SK-N-SH treated with all-trans-retinoic acid at 6 μM for 48 hours (cell line): ENCODE measurements around the gene KIF3B.

ENCODE experiments used
- ATAC-seq: fragments of 200-7000 bp; cut with Tn5 transposase; 3 replicates; pipeline ENCODE4 v1.9.1; 2020; ENCODE audit warnings: mild to moderate bottlenecking, moderate library complexity
- ESRRG ChIP-seq: fragments of 250-450 bp; sonication (Bioruptor Pico); IDR thresholded peaks from 2 replicates; pipeline ENCODE4 v1.6.1; 2021; ENCODE audit warnings: mild to moderate bottlenecking
- GLIS3 ChIP-seq: fragments of 250-450 bp; sonication (Bioruptor Pico); IDR thresholded peaks from 2 replicates; pipeline ENCODE4 v1.5.0; 2020; ENCODE audit warnings: mild to moderate bottlenecking, moderate library complexity
- ISL1 ChIP-seq: fragments of 250-450 bp; sonication (Bioruptor Pico); IDR thresholded peaks from 2 replicates; pipeline ENCODE4 v2.1.2; 2022; ENCODE audit warnings: mild to moderate bottlenecking, moderate library complexity
- OSR1 ChIP-seq: fragments of 250-450 bp; sonication (Bioruptor Pico); IDR thresholded peaks from 2 replicates; pipeline ENCODE4 v1.8.0; 2022; ENCODE audit warnings: moderate library complexity, mild to moderate bottlenecking, inconsistent platforms
- PPARA ChIP-seq: fragments of 250-450 bp; sonication (Bioruptor Pico); IDR thresholded peaks from 2 replicates; pipeline ENCODE4 v1.5.0; 2020; ENCODE audit warnings: mild to moderate bottlenecking, borderline replicate concordance
- TCF4 ChIP-seq: fragments of 250-450 bp; sonication (Bioruptor Pico); IDR thresholded peaks from 2 replicates; pipeline ENCODE4 v1.8.0; 2021; ENCODE audit warnings: mild to moderate bottlenecking, moderate library complexity, borderline replicate concordance
- TOX ChIP-seq: fragments of 250-450 bp; sonication (Bioruptor Pico); IDR thresholded peaks from 2 replicates; pipeline ENCODE4 v1.8.0; 2021; ENCODE audit warnings: mild to moderate bottlenecking, moderate library complexity, borderline replicate concordance
- ZC3H10 ChIP-seq: fragments of 250-450 bp; sonication (Bioruptor Pico); IDR thresholded peaks from 2 replicates; pipeline ENCODE4 v1.5.1; 2021; ENCODE audit warnings: mild to moderate bottlenecking, moderate library complexity
- ZFP3 ChIP-seq: fragments of 250-450 bp; sonication (Bioruptor Pico); IDR thresholded peaks from 2 replicates; pipeline ENCODE4 v1.5.0; 2020; ENCODE audit warnings: mild to moderate bottlenecking, moderate library complexity
- ZFP30 ChIP-seq: fragments of 450-650 bp; formaldehyde crosslinking; IDR thresholded peaks from 2 replicates; pipeline ENCODE4 v1.5.0; 2022; ENCODE audit warnings: mild to moderate bottlenecking, moderate library complexity
- ZNF565 ChIP-seq: fragments of 450-650 bp; formaldehyde crosslinking; conservative IDR thresholded peaks from 2 replicates; pipeline ENCODE4 v1.5.0; 2020; ENCODE audit warnings: low read depth, mild to moderate bottlenecking, moderate library complexity
- ZNF70 ChIP-seq: fragments of 450-650 bp; formaldehyde crosslinking; IDR thresholded peaks from 2 replicates; pipeline ENCODE4 v1.5.0; 2020; ENCODE audit warnings: mild to moderate bottlenecking, moderate library complexity
- ZNF8 ChIP-seq: fragments of 450-650 bp; formaldehyde crosslinking; IDR thresholded peaks from 2 replicates; pipeline ENCODE4 v1.5.0; 2020; ENCODE audit warnings: mild to moderate bottlenecking, moderate library complexity
- TF ChIP-seq, protein P1 (sequence below): fragments of 250-450 bp; sonication (Bioruptor Pico); IDR thresholded peaks from 2 replicates; pipeline ENCODE4 v1.5.1; 2021; ENCODE audit warnings: mild to moderate bottlenecking, moderate library complexity
- TF ChIP-seq, protein P2 (sequence below): fragments of 250-450 bp; sonication (Bioruptor Pico); IDR thresholded peaks from 2 replicates; pipeline ENCODE4 v1.8.0; 2020; ENCODE audit warnings: mild to moderate bottlenecking, moderate library complexity, borderline replicate concordance
- TF ChIP-seq, protein P3 (sequence below): fragments of 250-450 bp; sonication (Bioruptor Pico); IDR thresholded peaks from 2 replicates; pipeline ENCODE4 v1.8.0; 2021; ENCODE audit warnings: low read depth, mild to moderate bottlenecking, moderate library complexity, borderline replicate concordance
- TF ChIP-seq, protein P4 (sequence below): fragments of 250-450 bp; sonication (Bioruptor Pico); IDR thresholded peaks from 2 replicates; pipeline ENCODE4 v1.5.1; 2020; ENCODE audit warnings: low read depth, mild to moderate bottlenecking, moderate library complexity

Gene KIF3B

DNA sequence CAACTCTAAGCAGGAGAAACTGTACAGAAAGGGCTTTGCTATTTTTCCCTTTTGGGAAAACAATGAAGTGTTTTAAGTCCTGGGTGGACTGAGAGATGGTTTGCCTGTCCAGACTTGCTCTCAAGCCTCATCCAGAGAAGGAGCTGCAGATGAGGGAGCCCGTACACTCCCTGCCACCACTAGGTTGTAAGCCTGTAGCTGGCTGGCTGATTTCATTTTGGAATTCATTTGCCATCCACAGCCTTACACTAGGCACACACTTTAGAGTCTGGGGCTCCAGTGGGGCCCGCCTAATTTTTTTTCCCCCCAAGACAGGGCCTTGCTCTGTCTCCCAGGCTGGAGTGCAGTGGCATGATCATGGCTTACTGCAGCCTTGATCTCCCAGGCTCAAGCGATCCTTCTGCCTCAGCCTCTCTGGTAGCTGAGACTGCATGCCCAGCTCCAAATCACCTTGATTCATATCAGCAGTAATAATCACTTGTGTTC is 41.4 kb upstream of the KIF3B start:
- ATAC-seq, result no peak

DNA sequence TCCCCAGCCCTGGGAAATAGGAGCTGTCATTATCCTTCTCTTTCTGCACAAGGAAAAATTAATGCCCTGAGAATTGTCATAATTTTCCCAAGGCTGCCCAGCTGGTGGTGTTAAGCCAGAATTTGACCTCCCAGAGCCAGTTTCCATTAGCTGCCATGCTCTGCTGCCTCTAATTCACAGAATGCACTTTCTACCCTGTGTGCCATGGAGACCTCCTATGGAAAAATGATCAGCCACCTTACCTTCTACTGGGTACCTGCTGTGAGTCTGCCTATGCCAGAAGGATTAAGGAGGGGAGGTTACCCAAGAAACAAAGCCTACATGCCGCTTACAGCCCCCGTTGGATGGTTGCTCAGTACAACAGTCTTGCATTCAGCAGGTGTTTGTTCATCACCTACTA is 40.6 kb upstream of the KIF3B start:
- ATAC-seq, result no peak
- TF ChIP-seq ZC3H10, result no peak
- TF ChIP-seq ZNF565, result no peak
- TF ChIP-seq ESRRG (CRISPR knock-in tag), result no peak
- no peak for TF ChIP-seq ISL1 (CRISPR knock-in tag)
- TF ChIP-seq, protein P1, sequence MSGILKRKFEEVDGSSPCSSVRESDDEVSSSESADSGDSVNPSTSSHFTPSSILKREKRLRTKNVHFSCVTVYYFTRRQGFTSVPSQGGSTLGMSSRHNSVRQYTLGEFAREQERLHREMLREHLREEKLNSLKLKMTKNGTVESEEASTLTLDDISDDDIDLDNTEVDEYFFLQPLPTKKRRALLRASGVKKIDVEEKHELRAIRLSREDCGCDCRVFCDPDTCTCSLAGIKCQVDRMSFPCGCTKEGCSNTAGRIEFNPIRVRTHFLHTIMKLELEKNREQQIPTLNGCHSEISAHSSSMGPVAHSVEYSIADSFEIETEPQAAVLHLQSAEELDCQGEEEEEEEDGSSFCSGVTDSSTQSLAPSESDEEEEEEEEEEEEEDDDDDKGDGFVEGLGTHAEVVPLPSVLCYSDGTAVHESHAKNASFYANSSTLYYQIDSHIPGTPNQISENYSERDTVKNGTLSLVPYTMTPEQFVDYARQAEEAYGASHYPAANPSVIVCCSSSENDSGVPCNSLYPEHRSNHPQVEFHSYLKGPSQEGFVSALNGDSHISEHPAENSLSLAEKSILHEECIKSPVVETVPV (CRISPR knock-in tag), result no peak
- TF ChIP-seq, protein P2, sequence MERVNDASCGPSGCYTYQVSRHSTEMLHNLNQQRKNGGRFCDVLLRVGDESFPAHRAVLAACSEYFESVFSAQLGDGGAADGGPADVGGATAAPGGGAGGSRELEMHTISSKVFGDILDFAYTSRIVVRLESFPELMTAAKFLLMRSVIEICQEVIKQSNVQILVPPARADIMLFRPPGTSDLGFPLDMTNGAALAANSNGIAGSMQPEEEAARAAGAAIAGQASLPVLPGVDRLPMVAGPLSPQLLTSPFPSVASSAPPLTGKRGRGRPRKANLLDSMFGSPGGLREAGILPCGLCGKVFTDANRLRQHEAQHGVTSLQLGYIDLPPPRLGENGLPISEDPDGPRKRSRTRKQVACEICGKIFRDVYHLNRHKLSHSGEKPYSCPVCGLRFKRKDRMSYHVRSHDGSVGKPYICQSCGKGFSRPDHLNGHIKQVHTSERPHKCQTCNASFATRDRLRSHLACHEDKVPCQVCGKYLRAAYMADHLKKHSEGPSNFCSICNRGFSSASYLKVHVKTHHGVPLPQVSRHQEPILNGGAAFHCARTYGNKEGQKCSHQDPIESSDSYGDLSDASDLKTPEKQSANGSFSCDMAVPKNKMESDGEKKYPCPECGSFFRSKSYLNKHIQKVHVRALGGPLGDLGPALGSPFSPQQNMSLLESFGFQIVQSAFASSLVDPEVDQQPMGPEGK, result no peak

More for the DNA sequence above, 41.4 kb upstream of the KIF3B start:
- no peak for TF ChIP-seq ZNF70 (CRISPR knock-in tag)
- no peak for TF ChIP-seq ZFP30

DNA sequence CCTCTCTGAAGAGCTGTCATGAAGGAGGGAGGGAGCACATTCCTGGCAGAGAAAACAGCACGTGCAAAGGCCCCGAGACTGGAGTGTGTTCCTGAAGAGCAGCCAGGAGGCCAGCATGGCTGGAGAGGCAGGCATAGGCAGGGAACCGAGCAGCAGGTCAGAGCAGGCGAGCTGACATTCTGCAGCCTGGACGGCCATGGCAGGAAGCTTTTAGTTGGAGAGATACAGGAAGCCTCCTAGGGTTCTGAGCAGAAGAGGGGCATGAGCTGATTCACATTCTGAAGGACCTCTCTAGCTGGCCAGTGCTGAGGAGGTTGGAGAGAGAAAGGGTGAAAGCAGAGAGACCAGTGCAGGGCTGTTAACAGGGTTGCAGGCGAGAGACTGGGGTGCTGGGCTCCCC is 40.0 kb upstream of the KIF3B start:
- TF ChIP-seq, protein P3, sequence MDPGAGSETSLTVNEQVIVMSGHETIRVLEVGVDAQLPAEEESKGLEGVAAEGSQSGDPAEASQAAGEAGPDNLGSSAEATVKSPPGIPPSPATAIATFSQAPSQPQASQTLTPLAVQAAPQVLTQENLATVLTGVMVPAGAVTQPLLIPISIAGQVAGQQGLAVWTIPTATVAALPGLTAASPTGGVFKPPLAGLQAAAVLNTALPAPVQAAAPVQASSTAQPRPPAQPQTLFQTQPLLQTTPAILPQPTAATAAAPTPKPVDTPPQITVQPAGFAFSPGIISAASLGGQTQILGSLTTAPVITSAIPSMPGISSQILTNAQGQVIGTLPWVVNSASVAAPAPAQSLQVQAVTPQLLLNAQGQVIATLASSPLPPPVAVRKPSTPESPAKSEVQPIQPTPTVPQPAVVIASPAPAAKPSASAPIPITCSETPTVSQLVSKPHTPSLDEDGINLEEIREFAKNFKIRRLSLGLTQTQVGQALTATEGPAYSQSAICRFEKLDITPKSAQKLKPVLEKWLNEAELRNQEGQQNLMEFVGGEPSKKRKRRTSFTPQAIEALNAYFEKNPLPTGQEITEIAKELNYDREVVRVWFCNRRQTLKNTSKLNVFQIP, result no peak
- TF ChIP-seq ESRRG (CRISPR knock-in tag), result no peak
- no peak for TF ChIP-seq PPARA (CRISPR knock-in tag)
- no peak for TF ChIP-seq ZNF8
- TF ChIP-seq, protein P4, sequence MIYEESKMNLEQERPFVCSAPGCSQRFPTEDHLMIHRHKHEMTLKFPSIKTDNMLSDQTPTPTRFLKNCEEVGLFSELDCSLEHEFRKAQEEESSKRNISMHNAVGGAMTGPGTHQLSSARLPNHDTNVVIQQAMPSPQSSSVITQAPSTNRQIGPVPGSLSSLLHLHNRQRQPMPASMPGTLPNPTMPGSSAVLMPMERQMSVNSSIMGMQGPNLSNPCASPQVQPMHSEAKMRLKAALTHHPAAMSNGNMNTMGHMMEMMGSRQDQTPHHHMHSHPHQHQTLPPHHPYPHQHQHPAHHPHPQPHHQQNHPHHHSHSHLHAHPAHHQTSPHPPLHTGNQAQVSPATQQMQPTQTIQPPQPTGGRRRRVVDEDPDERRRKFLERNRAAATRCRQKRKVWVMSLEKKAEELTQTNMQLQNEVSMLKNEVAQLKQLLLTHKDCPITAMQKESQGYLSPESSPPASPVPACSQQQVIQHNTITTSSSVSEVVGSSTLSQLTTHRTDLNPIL (CRISPR knock-in tag), result no peak
- no peak for TF ChIP-seq TOX (CRISPR knock-in tag)
- TF ChIP-seq, protein P2, result no peak
- TF ChIP-seq ISL1 (CRISPR knock-in tag), result no peak
- no peak for TF ChIP-seq OSR1
- TF ChIP-seq GLIS3 (CRISPR knock-in tag), result no peak
- TF ChIP-seq, all 23 proteins: peak for 0
- ATAC-seq, result no peak

DNA sequence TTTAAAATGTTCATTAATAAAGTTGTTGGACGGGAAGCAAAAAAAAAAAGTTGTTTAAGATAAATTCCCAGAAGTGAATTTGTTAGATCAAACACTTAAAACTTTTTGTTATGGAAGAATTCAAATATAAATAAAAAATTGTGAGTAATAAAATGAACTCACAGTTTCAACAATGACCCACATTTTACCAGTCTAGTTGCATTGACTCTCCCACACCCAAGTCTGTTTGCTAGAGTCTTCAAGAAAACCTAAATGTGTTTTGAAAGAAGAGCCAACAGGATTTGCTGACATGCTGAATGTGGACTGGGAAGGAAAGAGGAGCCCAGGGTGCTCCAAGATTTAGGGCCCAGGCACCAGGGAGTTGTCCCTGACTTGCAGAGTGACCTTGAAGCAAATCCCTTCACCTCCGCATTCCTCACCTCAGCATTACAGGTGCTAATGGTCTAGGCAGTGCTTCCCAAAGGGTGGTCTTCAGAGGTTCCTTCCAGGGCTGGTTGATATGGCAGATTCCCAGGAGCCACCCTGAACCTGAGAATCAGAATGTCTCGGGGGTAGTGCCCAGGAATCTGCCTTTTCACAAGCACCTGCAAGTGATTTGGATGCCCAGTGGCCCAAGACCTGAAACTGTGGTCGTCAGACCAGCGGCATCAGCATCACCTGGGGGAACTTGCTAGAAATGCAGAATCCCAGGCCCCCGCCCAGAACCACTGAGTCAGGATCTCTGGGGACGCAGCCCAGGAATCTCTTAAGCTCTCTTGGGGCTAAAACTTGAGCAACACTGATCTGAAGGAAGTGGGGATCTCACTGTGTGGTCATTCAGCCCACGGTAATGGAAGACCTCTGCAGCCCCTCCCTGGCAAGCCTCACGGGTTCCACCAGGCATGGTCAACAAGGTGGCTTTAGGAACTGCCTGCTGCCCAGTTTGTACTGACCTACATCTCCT is 38.7 kb upstream of the KIF3B start:
- no peak for ATAC-seq
- TF ChIP-seq OSR1 (no peak), PPARA (CRISPR knock-in tag) (no peak), ZNF565 (no peak), ZFP3 (CRISPR knock-in tag) (no peak)

DNA sequence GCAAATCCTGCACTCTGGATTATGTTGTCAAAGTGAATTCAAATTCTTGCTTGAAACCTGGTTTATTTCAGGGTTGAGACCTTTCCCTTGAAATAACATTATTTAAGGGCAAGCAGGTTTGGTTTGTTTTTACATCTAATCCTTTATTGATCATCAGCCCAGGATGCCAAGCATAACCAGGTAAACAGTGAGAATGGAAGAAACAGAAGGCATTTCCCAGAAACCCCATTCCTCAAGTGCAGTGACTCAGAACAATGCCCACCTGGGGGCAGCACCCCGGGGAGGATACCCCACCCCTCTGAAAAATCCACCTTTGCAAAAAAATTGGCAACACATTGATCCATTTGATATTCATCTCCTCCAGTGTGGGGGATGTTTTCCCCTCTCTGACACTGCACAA is 37.2 kb upstream of the KIF3B start:
- TF ChIP-seq TCF4 (no peak), ZNF70 (CRISPR knock-in tag) (no peak), PPARA (CRISPR knock-in tag) (no peak), ZFP3 (CRISPR knock-in tag) (no peak), ZC3H10 (no peak)
- no peak for ATAC-seq
